Activated CD8-positive, alpha-beta memory T cell treated with anti-CD3 and anti-CD28 coated beads, Interleukin-2, amount 50 U/mL, for 24 hours (primary cell): Measurements from ENCODE around the gene ACAN.

Experiments used
- DNase-seq: peaks from one replicate; pipeline ENCODE4 v3.0.0-alpha.2; 2020; ENCODE audit errors: extremely low read depth

The ACAN gene

GRCh38 chr15:88843334-88843733 lies 40.1 kb downstream of the ACAN start:
- DNase-seq, result no peak

GRCh38 chr15:88844749-88845386 lies 41.6 kb downstream of the ACAN start:
- no peak for DNase-seq

- DNase-seq, result no peak
These were observed 42.4 kb downstream of the ACAN start for GRCh38 chr15:88845616-88846015.

- DNase-seq, result no peak
These were observed 43.9 kb downstream of the ACAN start for GRCh38 chr15:88847144-88847543.

GRCh38 chr15:88848203-88848602 lies 45.0 kb downstream of the ACAN start:
- no peak for DNase-seq

- no peak for DNase-seq
These were observed 46.3 kb downstream of the ACAN start for GRCh38 chr15:88849376-88850072.

GRCh38 chr15:88852476-88852875 lies 49.2 kb downstream of the ACAN start:
- DNase-seq, result no peak

- no peak for DNase-seq
These were observed 55.7 kb downstream of the ACAN start for GRCh38 chr15:88858934-88859333.

GRCh38 chr15:88859550-88859949 lies 56.3 kb downstream of the ACAN start:
- no peak for DNase-seq

- no peak for DNase-seq
These were observed 57.0 kb downstream of the ACAN start for GRCh38 chr15:88860212-88860611.

GRCh38 chr15:88863412-88863811 lies 60.2 kb downstream of the ACAN start:
- DNase-seq, result no peak

- no peak for DNase-seq
These were observed 61.7 kb downstream of the ACAN start for GRCh38 chr15:88864861-88865497.

GRCh38 chr15:88865498-88866099 lies 62.4 kb downstream of the ACAN start:
- DNase-seq, result no peak

GRCh38 chr15:88866295-88866881 lies 63.2 kb downstream of the ACAN start:
- DNase-seq, result no peak

GRCh38 chr15:88871313-88871712 lies 68.1 kb downstream of the ACAN start:
- no peak for DNase-seq

- no peak for DNase-seq
These were observed 68.9 kb downstream of the ACAN start for GRCh38 chr15:88872106-88872505.

- no peak for DNase-seq
These were observed 69.5 kb downstream of the ACAN start for GRCh38 chr15:88872706-88873105.

- no peak for DNase-seq
These were observed 70.5 kb downstream of the ACAN start for GRCh38 chr15:88873786-88874185.

GRCh38 chr15:88874275-88874674 lies 71.0 kb downstream of the ACAN start:
- DNase-seq, result no peak

- DNase-seq, result no peak
These were observed 71.4 kb downstream of the ACAN start for GRCh38 chr15:88874684-88875083.

- no peak for DNase-seq
These were observed 73.3 kb downstream of the ACAN start for GRCh38 chr15:88876573-88876972.

GRCh38 chr15:88877415-88877814 lies 74.2 kb downstream of the ACAN start:
- DNase-seq, result no peak
